OCI-LY3 (cell line): ENCODE results near the gene ASB15.

Source experiments
- H2AFZ ChIP-seq: fragments of 200-600, 300-600 bp; shearing (Covaris generic); 2 replicates; pipeline ENCODE4 v1.6.0; 2014; ENCODE audit warnings: antibody characterized with exemption, low read depth, low read length
- H3K27ac ChIP-seq: fragments of 200-600, 300-600 bp; sonication (generic); 2 replicates; pipeline ENCODE4 v1.5.1; 2014; ENCODE audit warnings: mild to moderate bottlenecking, low read length, moderate library complexity, mixed read lengths
- H3K27me3 ChIP-seq: fragments of 200-600, 300-600 bp; sonication (generic); 2 replicates; pipeline ENCODE4 v1.6.1; 2014; ENCODE audit warnings: low read depth, low read length, mixed read lengths
- H3K36me3 ChIP-seq: fragments of 200-600, 300-600 bp; sonication (generic); replicated peaks from 2 replicates; pipeline ENCODE3; 2014; ENCODE audit warnings: low read depth, low read length, mixed read lengths
- H3K4me1 ChIP-seq: fragments of 300-600, 200-600 bp; sonication (generic); 2 replicates; pipeline ENCODE4 v1.6.1; 2014; ENCODE audit warnings: low read length, mixed read lengths
- H3K4me2 ChIP-seq: fragments of 200-600, 300-600 bp; sonication (generic); 2 replicates; pipeline ENCODE4 v1.6.1; 2014; ENCODE audit warnings: low read length, mixed read lengths
- H3K4me3 ChIP-seq: fragments of 300-600, 200-600 bp; sonication (generic); 2 replicates; pipeline ENCODE4 v1.5.1; 2014; ENCODE audit warnings: antibody characterized with exemption, mild to moderate bottlenecking, low read length, moderate library complexity
- H3K79me2 ChIP-seq: fragments of 300-600, 200-600 bp; shearing (Covaris generic); 2 replicates; pipeline ENCODE4 v1.6.1; 2014; ENCODE audit warnings: mild to moderate bottlenecking, low read length, mixed read lengths
- H3K9ac ChIP-seq: fragments of 300-600, 200-600 bp; shearing (Covaris generic); 2 replicates; pipeline ENCODE4 v1.6.0; 2014; ENCODE audit warnings: mild to moderate bottlenecking, low read length, moderate library complexity
- H3K9me3 ChIP-seq: fragments of 200-600, 300-600 bp; shearing (Covaris generic); 2 replicates; pipeline ENCODE4 v1.6.1; 2014; ENCODE audit warnings: low read length, mixed read lengths; ENCODE audit not compliant: insufficient read depth
- H4K20me1 ChIP-seq: fragments of 200-600, 300-600 bp; sonication (generic); 2 replicates; pipeline ENCODE4 v1.6.1; 2016; ENCODE audit warnings: low read length, mixed read lengths; ENCODE audit not compliant: insufficient read depth
- EZH2phosphoT487 ChIP-seq: fragments of 200-600 bp; shearing (Covaris generic); IDR thresholded peaks from 2 replicates; pipeline ENCODE4 v1.6.1; 2018; ENCODE audit warnings: antibody characterized with exemption, mixed run types, low read depth
- TF ChIP-seq, protein P1 (sequence below): fragments of 200-600, 300-600 bp; sonication (generic); IDR thresholded peaks from 2 replicates; pipeline ENCODE4 v1.5.1; 2014; ENCODE audit warnings: antibody characterized with exemption, low read length, low read depth

Gene ASB15

DNA sequence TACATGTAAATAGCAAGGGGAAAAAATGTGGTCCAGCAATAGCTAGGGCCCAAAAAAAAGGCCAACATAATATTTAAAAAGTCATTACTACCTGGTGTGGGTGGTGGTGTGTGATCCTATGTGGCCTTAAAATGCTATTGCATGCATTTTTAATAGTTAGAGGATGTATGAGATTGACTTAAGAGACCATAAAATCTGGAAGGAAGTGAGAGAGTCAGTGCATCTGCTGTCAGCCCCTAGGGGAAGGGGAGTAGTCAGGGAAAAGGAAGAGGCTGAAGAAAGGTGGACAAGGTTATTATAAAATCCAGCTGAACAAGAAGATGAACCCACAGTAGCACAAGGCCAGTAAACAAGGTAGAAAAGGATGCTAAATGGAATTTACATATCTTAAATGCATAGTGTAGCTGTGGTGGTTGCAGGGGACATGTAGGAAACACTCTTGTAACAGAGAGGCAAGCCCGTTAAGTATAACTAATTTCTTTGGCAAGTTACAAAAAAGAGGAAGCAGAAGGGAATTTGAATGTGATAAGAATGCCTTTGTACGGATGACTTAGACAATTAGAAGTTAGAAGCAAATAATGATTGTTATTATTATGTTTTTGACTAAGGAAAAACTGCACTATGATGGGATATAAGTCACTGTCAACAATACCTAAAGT is 32.1 kb upstream of the ASB15 start:
- H3K4me3 ChIP-seq: no peak overlapping the region
- no peaks in the 10 kb centered on the region for H4K20me1 ChIP-seq
- H3K4me1 ChIP-seq: peaks cover 9% of the 10 kb centered on the region
- 0 out of 2 replicates have a peak overlapping the region, but pooled peaks have one; percentile 20 for H3K4me2 ChIP-seq
- TF ChIP-seq EZH2phosphoT487: no peak
- TF ChIP-seq, protein P1, sequence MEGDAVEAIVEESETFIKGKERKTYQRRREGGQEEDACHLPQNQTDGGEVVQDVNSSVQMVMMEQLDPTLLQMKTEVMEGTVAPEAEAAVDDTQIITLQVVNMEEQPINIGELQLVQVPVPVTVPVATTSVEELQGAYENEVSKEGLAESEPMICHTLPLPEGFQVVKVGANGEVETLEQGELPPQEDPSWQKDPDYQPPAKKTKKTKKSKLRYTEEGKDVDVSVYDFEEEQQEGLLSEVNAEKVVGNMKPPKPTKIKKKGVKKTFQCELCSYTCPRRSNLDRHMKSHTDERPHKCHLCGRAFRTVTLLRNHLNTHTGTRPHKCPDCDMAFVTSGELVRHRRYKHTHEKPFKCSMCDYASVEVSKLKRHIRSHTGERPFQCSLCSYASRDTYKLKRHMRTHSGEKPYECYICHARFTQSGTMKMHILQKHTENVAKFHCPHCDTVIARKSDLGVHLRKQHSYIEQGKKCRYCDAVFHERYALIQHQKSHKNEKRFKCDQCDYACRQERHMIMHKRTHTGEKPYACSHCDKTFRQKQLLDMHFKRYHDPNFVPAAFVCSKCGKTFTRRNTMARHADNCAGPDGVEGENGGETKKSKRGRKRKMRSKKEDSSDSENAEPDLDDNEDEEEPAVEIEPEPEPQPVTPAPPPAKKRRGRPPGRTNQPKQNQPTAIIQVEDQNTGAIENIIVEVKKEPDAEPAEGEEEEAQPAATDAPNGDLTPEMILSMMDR: no peak
- no peak overlapping the region for H3K27ac ChIP-seq
- H3K9me3 ChIP-seq: no peaks in the 10 kb centered on the region
- no peaks in the 10 kb centered on the region for H3K79me2 ChIP-seq
- no peaks in the 10 kb centered on the region for H3K27me3 ChIP-seq
- H2AFZ ChIP-seq: no peak overlapping the region
- H3K36me3 ChIP-seq: no peaks in the 10 kb centered on the region
- no peak overlapping the region for H3K9ac ChIP-seq

GRCh38 chr7:123570390-123571182 is 31.0 kb upstream of the ASB15 start:
- no peak overlapping the region for H3K27ac ChIP-seq
- H3K9me3 ChIP-seq: no peaks in the 10 kb centered on the region
- no peak for TF ChIP-seq EZH2phosphoT487
- TF ChIP-seq, protein P1: no peak
- H3K4me3 ChIP-seq: no peak overlapping the region
- no peak overlapping the region for H3K4me2 ChIP-seq
- H3K27me3 ChIP-seq: no peaks in the 10 kb centered on the region
- H3K4me1 ChIP-seq: peaks cover 9% of the 10 kb centered on the region
- no peaks in the 10 kb centered on the region for H3K36me3 ChIP-seq
- no peaks in the 10 kb centered on the region for H3K79me2 ChIP-seq
- no peak overlapping the region for H2AFZ ChIP-seq
- no peak overlapping the region for H3K9ac ChIP-seq
- H4K20me1 ChIP-seq: no peaks in the 10 kb centered on the region

DNA sequence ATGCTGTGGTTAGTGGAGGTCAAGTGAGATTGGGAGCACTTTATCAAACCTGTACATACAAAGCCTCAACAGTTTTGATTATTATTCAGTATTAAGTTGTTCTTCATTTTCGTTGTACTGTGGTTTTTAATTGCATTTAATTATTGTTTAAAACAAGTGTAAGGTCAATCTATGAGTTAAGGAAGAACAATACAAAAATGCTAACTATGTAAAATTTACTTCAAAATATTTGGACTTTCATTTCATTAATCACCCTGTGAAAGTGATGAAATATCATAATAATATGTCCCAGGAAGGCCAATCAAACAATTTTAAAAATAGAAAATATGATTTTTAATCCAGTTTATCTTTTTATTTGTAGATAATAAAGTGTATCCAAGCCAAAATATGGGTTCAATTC is 30.4 kb upstream of the ASB15 start:
- H3K27ac ChIP-seq: no peak overlapping the region
- TF ChIP-seq EZH2phosphoT487: no peak
- TF ChIP-seq, protein P1: no peak
- no peak overlapping the region for H3K4me3 ChIP-seq

GRCh38 chr7:123571684-123572083 is 29.9 kb upstream of the ASB15 start:
- no peaks in the 10 kb centered on the region for H3K9me3 ChIP-seq
- H3K4me3 ChIP-seq: no peak overlapping the region
- TF ChIP-seq, protein P1: no peak
- no peak for TF ChIP-seq EZH2phosphoT487
- H4K20me1 ChIP-seq: no peaks in the 10 kb centered on the region
- no peak overlapping the region for H3K27ac ChIP-seq
- no peak overlapping the region for H3K4me2 ChIP-seq
- no peak overlapping the region for H3K9ac ChIP-seq
- H3K79me2 ChIP-seq: no peaks in the 10 kb centered on the region
- peaks cover 9% of the 10 kb centered on the region for H3K4me1 ChIP-seq
- no peak overlapping the region for H2AFZ ChIP-seq
- H3K36me3 ChIP-seq: no peaks in the 10 kb centered on the region
- no peaks in the 10 kb centered on the region for H3K27me3 ChIP-seq

More for the DNA sequence above, 30.4 kb upstream of the ASB15 start:
- H4K20me1 ChIP-seq: no peaks in the 10 kb centered on the region
- no peaks in the 10 kb centered on the region for H3K79me2 ChIP-seq
- H2AFZ ChIP-seq: no peak overlapping the region
- H3K36me3 ChIP-seq: no peaks in the 10 kb centered on the region
- H3K27me3 ChIP-seq: no peaks in the 10 kb centered on the region
- H3K9ac ChIP-seq: no peak overlapping the region
- H3K4me1 ChIP-seq: peaks cover 9% of the 10 kb centered on the region
- no peak overlapping the region for H3K4me2 ChIP-seq
- H3K9me3 ChIP-seq: no peaks in the 10 kb centered on the region
